ENCODE measurements around the gene NIM1K.

The NIM1K gene

GRCh38 chr5:43215073-43215631 lies 23.1 kb downstream of the NIM1K start (continued):
- no peak for TF ChIP-seq PATZ1 (CRISPR knock-in tag; IDR thresholded peaks at IDR 0.05; ENCODE audit: borderline replicate concordance)
- no peak for TF ChIP-seq TSHZ2 (CRISPR knock-in tag; IDR thresholded peaks at IDR 0.05)
- TF ChIP-seq ARNTL (CRISPR knock-in tag; IDR thresholded peaks at IDR 0.05; ENCODE audit: borderline replicate concordance, low read depth), result no peak

- no peak for ATAC-seq
- TF ChIP-seq BACH2 (CRISPR knock-in tag; IDR thresholded peaks at IDR 0.05; ENCODE audit: borderline replicate concordance) (no peak), ZNF8 (CRISPR knock-in tag; IDR thresholded peaks at IDR 0.05) (no peak), ZNF70 (CRISPR knock-in tag; IDR thresholded peaks at IDR 0.05) (no peak), GLIS3 (CRISPR knock-in tag; IDR thresholded peaks at IDR 0.05) (no peak), TOX (CRISPR knock-in tag; IDR thresholded peaks at IDR 0.05; ENCODE audit: borderline replicate concordance) (no peak), POU6F1 (CRISPR knock-in tag; IDR thresholded peaks at IDR 0.05; ENCODE audit: borderline replicate concordance, low read depth) (no peak), ESRRG (CRISPR knock-in tag; IDR thresholded peaks at IDR 0.05) (no peak), OSR1 (CRISPR knock-in tag; IDR thresholded peaks at IDR 0.05) (no peak), CSDC2 (CRISPR knock-in tag; IDR thresholded peaks at IDR 0.05) (no peak), SNAI2 (CRISPR knock-in tag; IDR thresholded peaks at IDR 0.05) (no peak), ZC3H10 (CRISPR knock-in tag; IDR thresholded peaks at IDR 0.05) (no peak), ZFP30 (CRISPR knock-in tag; IDR thresholded peaks at IDR 0.05) (no peak)
These were observed 24.9 kb downstream of the NIM1K start for GRCh38 chr5:43216941-43217340.

- ATAC-seq, result no peak
- TF ChIP-seq TCF4 (CRISPR knock-in tag; IDR thresholded peaks at IDR 0.05; ENCODE audit: borderline replicate concordance) (no peak), CSDC2 (CRISPR knock-in tag; IDR thresholded peaks at IDR 0.05) (no peak), ZFP3 (CRISPR knock-in tag; IDR thresholded peaks at IDR 0.05) (no peak), ZC3H10 (CRISPR knock-in tag; IDR thresholded peaks at IDR 0.05) (no peak), TOX (CRISPR knock-in tag; IDR thresholded peaks at IDR 0.05; ENCODE audit: borderline replicate concordance) (no peak), CSRNP3 (CRISPR knock-in tag; IDR thresholded peaks at IDR 0.05) (no peak), ZNF565 (CRISPR knock-in tag; conservative IDR thresholded peaks at IDR 0.05; ENCODE audit: low read depth) (no peak), ISL1 (CRISPR knock-in tag; IDR thresholded peaks at IDR 0.05) (no peak), ESRRG (CRISPR knock-in tag; IDR thresholded peaks at IDR 0.05) (no peak), CREB5 (CRISPR knock-in tag; IDR thresholded peaks at IDR 0.05; ENCODE audit: low read depth) (no peak), ZNF70 (CRISPR knock-in tag; IDR thresholded peaks at IDR 0.05) (no peak), ZNF8 (CRISPR knock-in tag; IDR thresholded peaks at IDR 0.05) (no peak), PPARA (CRISPR knock-in tag; IDR thresholded peaks at IDR 0.05; ENCODE audit: borderline replicate concordance) (no peak), OSR1 (CRISPR knock-in tag; IDR thresholded peaks at IDR 0.05) (no peak), ARNTL (CRISPR knock-in tag; IDR thresholded peaks at IDR 0.05; ENCODE audit: borderline replicate concordance, low read depth) (no peak), ZFP30 (CRISPR knock-in tag; IDR thresholded peaks at IDR 0.05) (no peak), TSHZ2 (CRISPR knock-in tag; IDR thresholded peaks at IDR 0.05) (no peak), RARB (CRISPR knock-in tag; IDR thresholded peaks at IDR 0.05) (no peak), SNAI2 (CRISPR knock-in tag; IDR thresholded peaks at IDR 0.05) (no peak)
These were observed 27.1 kb downstream of the NIM1K start for GRCh38 chr5:43219120-43219519.
